Mucosa of descending colon (tissue), 3 donors: ENCODE measurements around the gene FOXK2. TPM values are rescaled to one million over a fixed set of nuclear protein-coding genes. Genes with fewer than 3 reads are reported as not detected.
A peak's percentile ranks its signal among the peaks of the same experiment; 100 is the strongest.
"Not testable (repeated sequence)": the region's sequence is repeated elsewhere in the genome, so short reads cannot be mapped to it uniquely, and the experiment has no call there.

Experiments used
- ATAC-seq: fragments of 200-7000 bp; cut with Tn5 transposase; one replicate; pipeline ENCODE4 v1.9.1; 2020; ENCODE audit warnings: mild to moderate bottlenecking, moderate library complexity
- DNase-seq, 3 donors: peaks; one replicate each; pipeline ENCODE4 v3.0.0-alpha.2; 2020
- H3K36me3 ChIP-seq: fragments of 200-600 bp; one replicate; pipeline ENCODE4 v1.8.0; 2021; ENCODE audit warnings: low read depth, mild to moderate bottlenecking
- H3K4me1 ChIP-seq: fragments of 200-600 bp; one replicate; pipeline ENCODE4 v1.8.0; 2021; ENCODE audit warnings: low read depth, mild to moderate bottlenecking
- H3K4me3 ChIP-seq: fragments of 200-600 bp; one replicate; pipeline ENCODE4 v1.8.0; 2021; ENCODE audit warnings: mild to moderate bottlenecking
- H3K9me3 ChIP-seq: fragments of 200-600 bp; one replicate; pipeline ENCODE4 v1.8.0; 2021; ENCODE audit warnings: mild to moderate bottlenecking
- intact Hi-C, 2 donors: fragments of 100-400 bp; cut with DNase I in 1 of 2; cut with micrococcal nuclease in 1 of 2; formaldehyde crosslinking; loops; one replicate each; pipeline versions ENCODE4 v1.11.0 to v1.11.1; 2022; cut with DNase I, micrococcal nuclease
- total RNA-seq, 3 donors: library from RNA; stranded (reverse); fragmentation: NEBNext Ultra II Directional in 2 of 3; extraction: Animal tissue kit (Norgen Biotek cat#: 25700) in 2 of 3; gene quantifications; one replicate each; pipeline versions ENCODE4 v1.2.1 to v1.2.4, GENCODE V29; 2021 to 2023
- TF ChIP-seq, protein P1 (sequence below): fragments of 200-600 bp; IDR thresholded peaks from one replicate; pipeline ENCODE4 v1.8.0; 2022; ENCODE audit warnings: antibody characterized with exemption, mild to moderate bottlenecking
- donor health status: DM: no; HTN: no; CAD: no; lungs with moderate emphysema.
- donor health status: DM: no; HTN: no; CAD: no.
- donor health status: DM: no; HTN: yes; CAD: no.

Gene FOXK2
- total RNA-seq, 3 donors from 2014 or later: 39.7 to 62.3 (median 43.5) TPM

- H3K4me3 ChIP-seq: no peak overlapping the region
- ATAC-seq (no peak), DNase-seq (no peak)
- intact Hi-C loops: no loop called here
- no peaks in the 10 kb centered on the region for H3K4me1 ChIP-seq
- H3K9me3 ChIP-seq: no peaks in the 10 kb centered on the region
- TF ChIP-seq, protein P1, sequence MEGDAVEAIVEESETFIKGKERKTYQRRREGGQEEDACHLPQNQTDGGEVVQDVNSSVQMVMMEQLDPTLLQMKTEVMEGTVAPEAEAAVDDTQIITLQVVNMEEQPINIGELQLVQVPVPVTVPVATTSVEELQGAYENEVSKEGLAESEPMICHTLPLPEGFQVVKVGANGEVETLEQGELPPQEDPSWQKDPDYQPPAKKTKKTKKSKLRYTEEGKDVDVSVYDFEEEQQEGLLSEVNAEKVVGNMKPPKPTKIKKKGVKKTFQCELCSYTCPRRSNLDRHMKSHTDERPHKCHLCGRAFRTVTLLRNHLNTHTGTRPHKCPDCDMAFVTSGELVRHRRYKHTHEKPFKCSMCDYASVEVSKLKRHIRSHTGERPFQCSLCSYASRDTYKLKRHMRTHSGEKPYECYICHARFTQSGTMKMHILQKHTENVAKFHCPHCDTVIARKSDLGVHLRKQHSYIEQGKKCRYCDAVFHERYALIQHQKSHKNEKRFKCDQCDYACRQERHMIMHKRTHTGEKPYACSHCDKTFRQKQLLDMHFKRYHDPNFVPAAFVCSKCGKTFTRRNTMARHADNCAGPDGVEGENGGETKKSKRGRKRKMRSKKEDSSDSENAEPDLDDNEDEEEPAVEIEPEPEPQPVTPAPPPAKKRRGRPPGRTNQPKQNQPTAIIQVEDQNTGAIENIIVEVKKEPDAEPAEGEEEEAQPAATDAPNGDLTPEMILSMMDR: no peak
- no peaks in the 10 kb centered on the region for H3K36me3 ChIP-seq
Measured at GRCh38 chr17:82503728-82504308, 15.7 kb upstream of the FOXK2 start.

- Histone ChIP-seq H3K4me1 (no peaks in the 10 kb centered on the region), H3K4me3 (no peak overlapping the region), H3K36me3 (no peaks in the 10 kb centered on the region), H3K9me3 (no peaks in the 10 kb centered on the region)
- ATAC-seq: no peak
- intact Hi-C loops: no loop called here
- TF ChIP-seq, protein P1: no peak
- no peak for DNase-seq
Measured at GRCh38 chr17:82505296-82505695, 14.2 kb upstream of the FOXK2 start.

DNA sequence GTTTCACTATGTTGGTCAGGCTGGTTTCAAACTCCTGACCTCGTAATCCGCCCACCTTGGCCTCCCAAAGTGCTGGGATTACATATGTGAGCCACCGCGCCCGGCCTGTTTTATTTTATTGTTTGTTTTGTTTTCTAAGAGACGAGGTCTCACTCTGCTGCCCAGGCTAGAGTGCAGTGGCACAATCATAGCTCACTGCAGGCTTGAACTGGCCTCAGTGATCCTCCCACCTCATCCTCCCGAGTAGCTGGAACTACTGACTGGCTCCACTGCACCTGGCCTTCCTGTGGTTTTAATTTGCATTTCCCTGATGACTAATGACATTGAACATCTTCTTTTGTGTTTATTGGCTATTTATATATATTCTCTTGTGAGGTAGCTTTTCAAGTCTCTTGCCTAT is 13.1 kb upstream of the FOXK2 start:
- ATAC-seq: peak; percentile 64
- DNase-seq, intact Hi-C loops, H3K9me3 ChIP-seq, H3K4me1 ChIP-seq, H3K4me3 ChIP-seq, H3K36me3 ChIP-seq: not testable (repeated sequence)

DNA sequence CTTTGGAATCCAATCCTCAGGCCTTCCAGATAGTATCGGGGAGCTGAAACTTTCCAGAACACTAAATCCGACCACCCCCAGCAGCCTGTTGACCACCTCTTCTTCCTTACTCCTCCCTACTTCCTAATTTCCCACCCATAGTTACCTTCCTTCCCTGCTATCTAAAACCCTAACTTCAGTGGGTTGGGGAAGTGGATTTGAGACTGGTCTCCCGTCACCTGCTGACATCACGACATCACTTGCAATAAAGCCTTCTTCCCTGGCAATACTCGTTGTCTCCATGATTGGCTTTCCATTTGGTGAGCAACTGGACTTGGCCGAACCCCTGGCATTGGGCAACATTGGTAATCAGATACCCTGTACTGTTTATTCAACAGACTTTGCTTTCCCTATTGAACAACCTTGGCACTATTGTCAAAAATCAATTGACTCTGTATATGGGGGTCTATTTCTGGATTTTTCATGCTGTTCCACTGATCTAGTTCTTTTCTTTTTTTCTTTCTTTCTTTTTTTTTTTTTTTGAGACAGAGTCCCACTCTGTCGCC is 11.8 kb upstream of the FOXK2 start:
- intact Hi-C loops: no loop called here
- TF ChIP-seq, protein P1: no peak
- no peaks in the 10 kb centered on the region for H3K4me1 ChIP-seq
- H3K4me3 ChIP-seq: no peak overlapping the region
- H3K9me3 ChIP-seq: no peaks in the 10 kb centered on the region
- DNase-seq: no peak
- ATAC-seq: no peak
- H3K36me3 ChIP-seq: no peaks in the 10 kb centered on the region

DNA sequence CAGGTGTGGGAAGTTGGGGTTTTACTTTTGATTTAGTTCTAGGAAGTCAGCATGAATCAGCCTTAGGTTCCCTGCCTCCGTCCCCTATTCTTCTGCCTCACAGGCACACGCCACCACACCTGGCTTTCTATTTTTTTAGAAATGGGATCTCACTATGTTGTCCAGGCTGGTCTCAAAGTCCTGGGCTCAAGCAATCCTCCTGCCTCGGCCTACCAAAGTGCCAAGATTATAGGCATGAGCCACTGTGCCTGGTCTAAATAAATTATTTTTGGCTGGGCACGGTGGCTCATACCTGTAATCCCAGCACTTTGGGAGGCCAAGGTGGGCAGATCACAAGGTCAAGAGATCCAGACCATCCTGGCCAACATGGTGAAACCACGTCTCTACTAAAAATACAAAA is 7.9 kb upstream of the FOXK2 start:
- H3K9me3 ChIP-seq, DNase-seq, ATAC-seq, H3K4me3 ChIP-seq, H3K36me3 ChIP-seq, intact Hi-C loops, H3K4me1 ChIP-seq: not testable (repeated sequence)

DNA sequence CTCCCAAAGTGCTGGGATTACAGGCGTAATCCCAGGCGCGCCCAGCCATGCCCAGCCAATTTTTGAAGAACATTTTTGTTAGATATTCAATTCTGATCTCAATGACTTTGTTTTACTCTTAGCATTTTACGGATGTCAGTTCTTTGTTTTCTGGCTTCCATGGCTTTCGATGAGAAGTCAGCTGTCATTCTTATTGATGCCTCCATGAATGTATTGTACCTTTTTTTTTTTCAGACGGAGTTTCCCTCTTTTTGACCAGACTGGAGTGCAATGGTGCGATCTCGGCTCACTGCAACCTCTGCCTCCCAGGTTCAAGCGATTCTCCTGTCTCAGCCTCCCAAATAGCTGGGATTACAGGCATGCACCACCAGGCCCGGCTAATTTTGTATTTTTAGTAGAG is 5.7 kb upstream of the FOXK2 start:
- H3K9me3 ChIP-seq, H3K36me3 ChIP-seq, ATAC-seq, H3K4me3 ChIP-seq, intact Hi-C loops, DNase-seq, H3K4me1 ChIP-seq: not testable (repeated sequence)

DNA sequence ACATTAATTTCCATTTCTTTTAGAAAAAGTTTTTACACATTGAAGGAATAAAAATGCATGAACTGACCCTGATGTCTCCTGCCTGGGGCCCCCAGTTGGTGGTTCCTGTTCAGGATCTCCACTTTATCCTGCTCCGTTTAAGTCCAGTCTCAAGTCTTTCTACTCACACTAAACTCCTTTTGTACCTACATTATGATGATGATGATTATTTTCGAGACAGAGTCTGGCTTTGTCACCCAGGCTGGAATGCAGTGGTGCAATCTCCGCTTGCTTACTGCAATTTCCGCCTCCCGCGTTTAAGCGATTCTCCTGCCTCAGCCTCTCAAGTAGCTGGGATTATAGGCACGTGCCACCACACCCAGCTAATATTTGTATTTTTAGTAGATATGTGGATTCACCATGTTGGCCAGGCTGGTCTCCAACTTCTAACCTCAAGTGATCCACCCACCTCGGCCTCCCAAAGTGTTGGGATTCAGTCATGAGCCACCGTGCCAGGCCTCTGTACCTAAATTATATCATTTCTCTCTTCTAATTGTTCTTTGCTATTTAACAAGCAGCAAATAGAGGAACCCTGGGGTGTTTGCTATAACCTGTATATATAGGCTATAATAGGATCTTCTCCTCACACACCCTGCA is 2.2 kb upstream of the FOXK2 start:
- Histone ChIP-seq H3K36me3 (no peaks in the 10 kb centered on the region), H3K9me3 (no peaks in the 10 kb centered on the region), H3K4me1 (peaks cover 5% of the 10 kb centered on the region), H3K4me3 (no peak overlapping the region)
- DNase-seq (no peak), ATAC-seq (no peak)
- intact Hi-C loops: no loop called here
- TF ChIP-seq, protein P1: no peak
